Naive B cell (primary cell): ENCODE measurements around the gene PIK3R1. TPM values are rescaled to one million over a fixed set of nuclear protein-coding genes. Genes with fewer than 3 reads are reported as not detected.

ENCODE experiments used
- ATAC-seq, 2 donors: fragments of 150-1000 bp; cut with Tn5 transposase; 2 replicates each; pipeline ENCODE4 v1.10.0; 2021; ENCODE audit warnings: low read depth in 2 of 2, mild to moderate bottlenecking in 2 of 2, moderate library complexity in 2 of 2
- DNase-seq: peaks from one replicate; pipeline ENCODE4 v3.0.0; 2022
- H3K27ac Mint-ChIP-seq, 6 donors: one replicate each; pipeline ENCODE4 v1.8.0; 2020 to 2022; ENCODE audit warnings: mild to moderate bottlenecking in 6 of 6, mixed read lengths in 6 of 6, moderate library complexity in 5 of 6, inconsistent platforms in 2 of 6
- H3K27me3 Mint-ChIP-seq, 3 donors: one replicate each; pipeline ENCODE4 v1.8.0; 2021 to 2022; ENCODE audit warnings: mixed read lengths in 3 of 3, mild to moderate bottlenecking in 1 of 3
- H3K36me3 Mint-ChIP-seq, 2 donors: one replicate each; pipeline ENCODE4 v1.8.0; 2020 to 2022; ENCODE audit warnings: mixed read lengths in 2 of 2, inconsistent platforms in 1 of 2, mild to moderate bottlenecking in 1 of 2
- H3K4me1 Mint-ChIP-seq, 3 donors: one replicate each; pipeline ENCODE4 v1.8.0; 2020 to 2022; ENCODE audit warnings: mixed read lengths in 3 of 3, inconsistent platforms in 1 of 3, mild to moderate bottlenecking in 1 of 3, moderate library complexity in 1 of 3
- H3K4me3 Mint-ChIP-seq, 8 donors: one replicate each; pipeline ENCODE4 v1.8.0; 2020 to 2022; ENCODE audit warnings: mild to moderate bottlenecking in 8 of 8, mixed read lengths in 8 of 8, moderate library complexity in 8 of 8, inconsistent platforms in 2 of 8
- H3K9me3 Mint-ChIP-seq, 7 donors: one replicate each; pipeline ENCODE4 v1.8.0; 2020 to 2022; ENCODE audit warnings: mixed read lengths in 7 of 7, mild to moderate bottlenecking in 5 of 7, inconsistent platforms in 2 of 7, moderate library complexity in 1 of 7
- polyA plus RNA-seq, 6 donors: library from polyadenylated mRNA; unstranded; fragments of 300-500 nt; fragmentation: Illumina TruSeq; gene quantifications; one replicate each; pipeline ENCODE4 v1.2.3, GENCODE V29; 2021; ENCODE audit warnings: low read depth in 6 of 6

Gene PIK3R1
- polyA plus RNA-seq, 6 donors from 2014 or later = 31.2 to 49.2 (median 39.3) TPM

DNA sequence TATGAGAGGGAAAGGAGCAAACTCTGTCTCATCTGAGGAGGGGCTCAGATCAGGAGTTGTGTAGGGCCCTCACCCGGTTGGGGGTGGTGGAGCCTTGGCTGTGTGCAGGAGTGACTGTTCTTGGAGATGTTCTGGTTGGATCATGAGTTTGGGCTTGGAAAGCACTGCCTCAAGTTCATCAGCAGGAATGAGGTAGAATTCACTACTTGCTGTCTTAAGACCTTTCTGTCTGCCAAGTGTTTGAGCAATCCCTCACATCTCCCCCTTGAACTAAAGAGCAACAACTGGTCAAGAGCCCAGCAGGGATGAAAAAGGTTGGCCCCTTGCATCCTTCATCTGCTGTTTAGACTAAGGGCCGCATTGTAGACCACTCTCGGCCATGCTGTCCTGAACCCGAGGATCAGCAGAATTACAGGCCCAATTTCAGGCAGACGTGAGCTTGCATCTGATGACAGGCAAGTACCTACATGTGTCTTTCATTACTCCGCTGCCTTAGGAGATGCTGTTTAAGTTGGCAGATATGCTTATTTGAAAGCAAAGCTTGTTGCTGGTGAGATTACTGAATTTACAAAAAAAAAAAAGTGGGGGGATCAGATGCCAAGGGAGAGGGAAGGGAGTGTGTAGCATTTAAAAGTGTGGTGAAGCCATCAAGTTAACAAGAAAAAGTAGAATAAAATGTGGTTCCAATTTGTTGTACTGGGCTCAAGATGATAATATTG is 36.4 kb downstream of the PIK3R1 start:
- no peaks in the 10 kb centered on the region for H3K36me3 Mint-ChIP-seq
- peak overlapping the region in 2 of 8 donors; percentile 29 to 54 for H3K4me3 Mint-ChIP-seq
- no peak for DNase-seq
- H3K9me3 Mint-ChIP-seq = no peaks in the 10 kb centered on the region
- ATAC-seq = no peak
- H3K27me3 Mint-ChIP-seq = no peaks in the 10 kb centered on the region
- peak overlapping the region; percentile 74 to 87 (median 80) for H3K27ac Mint-ChIP-seq
- H3K4me1 Mint-ChIP-seq = peaks cover 65 to 79% (median 71%) of the 10 kb centered on the region in 3 donors

DNA sequence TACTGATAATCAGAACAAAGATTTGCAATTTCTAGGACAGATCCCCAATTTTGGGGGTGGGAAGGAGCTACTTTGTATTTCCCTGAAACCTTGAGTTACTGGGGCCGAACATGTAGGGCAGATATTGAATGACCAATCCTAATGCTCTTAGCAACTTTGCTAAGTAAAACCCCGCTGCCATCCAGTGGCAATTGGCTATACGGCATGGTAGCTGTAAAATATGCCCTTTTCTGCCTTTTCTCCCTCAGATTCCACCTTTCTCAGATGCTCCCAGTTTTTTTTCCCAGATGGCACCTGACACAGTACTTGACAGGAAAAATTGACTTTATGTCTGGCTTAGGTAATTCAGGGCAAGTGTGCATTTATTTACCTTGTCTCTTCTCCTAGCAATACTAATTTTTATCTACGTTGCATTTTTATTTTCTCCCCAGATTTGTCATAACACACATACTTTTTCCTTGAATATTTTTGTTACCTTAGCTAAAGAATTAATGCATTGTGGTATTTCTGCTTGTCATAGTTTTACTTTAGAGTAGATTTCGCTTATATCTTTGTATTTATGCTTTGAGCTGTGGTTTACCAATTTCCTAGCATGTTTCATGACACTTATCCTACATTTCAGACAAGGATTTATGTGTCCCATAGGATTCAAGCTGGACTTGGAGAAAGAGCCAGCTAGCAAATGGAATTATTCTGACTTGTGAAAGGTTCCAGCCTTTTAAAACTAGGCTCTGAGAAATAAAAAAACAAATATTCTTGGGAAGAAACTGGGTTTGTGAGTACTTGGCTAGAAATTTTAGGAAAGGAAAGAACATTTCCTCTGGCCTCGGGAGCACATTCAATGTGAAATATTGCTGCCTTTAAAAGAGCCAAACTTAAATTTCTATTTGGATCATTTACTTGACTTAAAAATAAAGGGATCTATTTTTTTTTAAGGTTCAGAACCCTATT is 37.4 kb downstream of the PIK3R1 start:
- H3K9me3 Mint-ChIP-seq = no peaks in the 10 kb centered on the region
- peak; percentile 59 to 66 for ATAC-seq
- H3K36me3 Mint-ChIP-seq = no peaks in the 10 kb centered on the region
- no peak overlapping the region for H3K4me3 Mint-ChIP-seq
- peak overlapping the region in 2 of 6 donors; percentile 28 to 76 for H3K27ac Mint-ChIP-seq
- DNase-seq = peak; percentile 31
- no peaks in the 10 kb centered on the region for H3K27me3 Mint-ChIP-seq
- H3K4me1 Mint-ChIP-seq = peaks cover 71 to 89% (median 78%) of the 10 kb centered on the region in 3 donors

GRCh38 chr5:68253624-68254585 is 38.3 kb downstream of the PIK3R1 start:
- ATAC-seq (no peak), DNase-seq (no peak)
- H3K4me3 Mint-ChIP-seq = no peak overlapping the region
- no peaks in the 10 kb centered on the region for H3K36me3 Mint-ChIP-seq
- H3K27me3 Mint-ChIP-seq = no peaks in the 10 kb centered on the region
- H3K4me1 Mint-ChIP-seq = peaks cover 67 to 90% (median 83%) of the 10 kb centered on the region in 3 donors
- H3K9me3 Mint-ChIP-seq = no peaks in the 10 kb centered on the region
- H3K27ac Mint-ChIP-seq = peak overlapping the region in 4 of 6 donors; percentile 0 to 47 (median 31)

- H3K27ac Mint-ChIP-seq = peak overlapping the region in 2 of 6 donors; percentile 63 to 79
- ATAC-seq = no peak
- no peaks in the 10 kb centered on the region for H3K27me3 Mint-ChIP-seq
- DNase-seq = no peak
- no peaks in the 10 kb centered on the region for H3K9me3 Mint-ChIP-seq
- H3K4me1 Mint-ChIP-seq = peaks cover 59 to 87% (median 80%) of the 10 kb centered on the region in 3 donors
- no peak overlapping the region for H3K4me3 Mint-ChIP-seq
- no peaks in the 10 kb centered on the region for H3K36me3 Mint-ChIP-seq
These were observed 39.3 kb downstream of the PIK3R1 start for GRCh38 chr5:68254810-68255209.

GRCh38 chr5:68255305-68256120 is 40.0 kb downstream of the PIK3R1 start:
- no peaks in the 10 kb centered on the region for H3K27me3 Mint-ChIP-seq
- H3K36me3 Mint-ChIP-seq = no peaks in the 10 kb centered on the region
- no peak for ATAC-seq
- H3K9me3 Mint-ChIP-seq = no peaks in the 10 kb centered on the region
- DNase-seq = no peak
- peaks cover 58 to 87% (median 75%) of the 10 kb centered on the region in 3 donors for H3K4me1 Mint-ChIP-seq
- peak overlapping the region in 5 of 6 donors; percentile 26 to 79 (median 63) for H3K27ac Mint-ChIP-seq
- peak overlapping the region in 6 of 8 donors; percentile 3 to 69 (median 41) for H3K4me3 Mint-ChIP-seq

DNA sequence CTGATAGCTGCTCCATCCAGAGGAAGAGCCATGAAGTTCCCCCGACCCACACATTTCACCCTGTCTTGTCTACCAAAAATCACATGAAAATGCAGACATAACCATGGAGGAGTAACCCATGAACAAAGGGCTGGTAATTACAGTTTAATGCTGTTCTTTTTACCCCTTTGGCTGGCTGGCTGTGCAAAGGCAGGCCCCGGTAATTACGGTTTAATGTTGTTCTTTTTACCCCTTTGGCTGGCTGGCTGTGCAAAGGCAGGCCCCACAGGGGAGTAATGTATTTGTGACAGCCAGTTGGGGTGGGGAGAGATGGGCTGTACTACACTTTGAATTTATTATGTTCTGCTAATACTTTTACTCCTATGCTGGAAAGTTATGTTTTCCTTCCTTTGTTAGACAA is 41.7 kb downstream of the PIK3R1 start:
- H3K27ac Mint-ChIP-seq = peak overlapping the region in 3 of 6 donors; percentile 24 to 72 (median 50)
- ATAC-seq = no peak
- H3K4me1 Mint-ChIP-seq = peaks cover 56 to 76% (median 65%) of the 10 kb centered on the region in 3 donors
- H3K4me3 Mint-ChIP-seq = no peak overlapping the region
- no peaks in the 10 kb centered on the region for H3K9me3 Mint-ChIP-seq
- no peaks in the 10 kb centered on the region for H3K36me3 Mint-ChIP-seq
- no peaks in the 10 kb centered on the region for H3K27me3 Mint-ChIP-seq
- no peak for DNase-seq

DNA sequence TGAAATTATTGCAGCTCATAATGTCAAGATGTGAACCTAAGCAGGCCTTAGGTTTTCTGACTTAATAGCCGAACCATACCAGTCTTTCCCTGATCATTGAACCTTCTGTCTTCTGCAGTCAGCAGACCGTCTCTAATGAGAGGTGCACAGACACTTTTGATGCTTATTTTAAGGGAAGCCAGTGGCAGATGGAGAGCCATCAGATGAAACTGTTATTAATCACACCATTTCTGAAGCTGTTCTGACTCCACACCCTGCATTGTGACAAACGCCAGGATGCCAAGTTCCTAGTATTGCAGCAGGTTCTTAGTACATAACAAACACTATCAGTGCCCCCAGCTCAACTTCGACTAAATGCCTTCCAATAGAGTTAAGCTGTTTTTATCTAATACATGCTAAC is 43.0 kb downstream of the PIK3R1 start:
- H3K27ac Mint-ChIP-seq = peak overlapping the region in 2 of 6 donors; percentile 45 to 57
- no peaks in the 10 kb centered on the region for H3K27me3 Mint-ChIP-seq
- no peaks in the 10 kb centered on the region for H3K9me3 Mint-ChIP-seq
- peaks cover 50 to 72% (median 61%) of the 10 kb centered on the region in 3 donors for H3K4me1 Mint-ChIP-seq
- ATAC-seq (no peak), DNase-seq (no peak)
- H3K4me3 Mint-ChIP-seq = no peak overlapping the region
- H3K36me3 Mint-ChIP-seq = no peaks in the 10 kb centered on the region

DNA sequence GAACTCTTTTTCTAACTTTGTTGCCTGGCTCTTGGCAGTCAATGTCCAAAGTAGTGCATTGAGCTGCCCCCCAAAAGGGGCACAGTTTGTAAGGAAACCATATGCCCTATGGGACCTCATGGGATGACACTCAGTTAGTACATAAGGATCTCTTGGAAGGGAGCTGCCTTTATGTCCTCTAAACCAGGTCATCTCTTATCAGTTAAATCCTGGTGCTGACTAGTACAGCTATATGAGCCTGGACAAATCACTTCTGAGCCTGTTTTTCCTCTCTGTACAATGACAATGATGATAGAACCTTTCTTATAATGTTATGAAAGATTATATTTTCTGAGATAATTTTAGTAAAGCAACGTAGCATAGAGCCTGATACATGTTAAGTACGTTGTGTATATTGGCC is 44.1 kb downstream of the PIK3R1 start:
- Mint-ChIP-seq H3K9me3 (no peaks in the 10 kb centered on the region), H3K4me3 (no peak overlapping the region), H3K27ac (peak overlapping the region in 1 of 6 donors; percentile 20), H3K27me3 (no peaks in the 10 kb centered on the region), H3K4me1 (peaks cover 49 to 74% (median 67%) of the 10 kb centered on the region in 3 donors), H3K36me3 (no peaks in the 10 kb centered on the region)
- DNase-seq (no peak), ATAC-seq (no peak)

DNA sequence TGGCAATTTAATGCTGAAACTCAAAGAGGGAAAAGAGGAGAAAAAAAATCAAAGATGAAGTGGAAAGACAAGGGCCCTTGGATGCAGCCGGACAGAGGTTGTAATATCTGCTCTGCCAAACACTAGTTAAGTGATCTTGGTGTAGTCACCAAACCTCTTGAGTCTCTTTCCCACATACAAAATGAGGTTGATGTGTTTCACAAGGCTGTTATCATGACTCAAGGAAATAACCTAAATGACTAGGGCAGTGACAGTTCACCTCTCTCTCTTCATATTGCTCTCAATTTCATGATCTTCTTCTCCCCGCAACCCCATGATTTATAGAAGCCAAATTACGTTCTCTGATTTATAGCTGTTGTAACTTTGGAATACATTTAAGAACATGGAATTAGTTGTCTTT is 44.9 kb downstream of the PIK3R1 start:
- H3K27me3 Mint-ChIP-seq = no peaks in the 10 kb centered on the region
- no peak for DNase-seq
- H3K9me3 Mint-ChIP-seq = no peaks in the 10 kb centered on the region
- peak overlapping the region in 2 of 6 donors; percentile 20 to 81 for H3K27ac Mint-ChIP-seq
- H3K36me3 Mint-ChIP-seq = no peaks in the 10 kb centered on the region
- H3K4me1 Mint-ChIP-seq = peaks cover 47 to 74% (median 69%) of the 10 kb centered on the region in 3 donors
- ATAC-seq = no peak
- no peak overlapping the region for H3K4me3 Mint-ChIP-seq

- Mint-ChIP-seq H3K9me3 (no peaks in the 10 kb centered on the region), H3K27ac (peak overlapping the region in 1 of 6 donors; percentile 79), H3K36me3 (no peaks in the 10 kb centered on the region), H3K27me3 (no peaks in the 10 kb centered on the region), H3K4me1 (peaks cover 54 to 75% (median 71%) of the 10 kb centered on the region in 3 donors), H3K4me3 (no peak overlapping the region)
- no peak for DNase-seq
- ATAC-seq = no peak
These were observed 45.6 kb downstream of the PIK3R1 start for GRCh38 chr5:68261169-68261568.

- no peaks in the 10 kb centered on the region for H3K27me3 Mint-ChIP-seq
- no peaks in the 10 kb centered on the region for H3K36me3 Mint-ChIP-seq
- H3K9me3 Mint-ChIP-seq = no peaks in the 10 kb centered on the region
- H3K4me3 Mint-ChIP-seq = no peak overlapping the region
- peak overlapping the region in 4 of 6 donors; percentile 18 to 85 (median 82) for H3K27ac Mint-ChIP-seq
- ATAC-seq = no peak
- DNase-seq = no peak
- H3K4me1 Mint-ChIP-seq = peaks cover 55 to 75% (median 71%) of the 10 kb centered on the region in 3 donors
These were observed 46.1 kb downstream of the PIK3R1 start for GRCh38 chr5:68261569-68262065.
